ENCODE results near the gene SLC29A4. TPM values are rescaled to one million over a fixed set of nuclear protein-coding genes. Genes with fewer than 3 reads are reported as not detected.

The SLC29A4 gene
- total RNA-seq, 1 experiment from 2014 or later: 8.9 TPM

GRCh38 chr7:5349437-5350173 is 66.9 kb downstream of the SLC29A4 start:
- H2AFZ ChIP-seq (ENCODE audit: low read length): no peak overlapping the region
- peaks cover 9% of the 10 kb centered on the region; the same call in 1 of the 2 replicates for H3K79me2 ChIP-seq (ENCODE audit: low read length)
- H3K9me3 ChIP-seq (ENCODE audit: low read length): no peaks in the 10 kb centered on the region
- TF ChIP-seq CTCF (conservative IDR thresholded peaks at IDR 0.05; ENCODE audit: low read depth, low read length) (no peak), EZH2 (IDR thresholded peaks at IDR 0.05; ENCODE audit: low read length, unreplicated experiment) (no peak), EZH2phosphoT487 (IDR thresholded peaks at IDR 0.05; ENCODE audit: borderline replicate concordance, low read length) (no peak)
- H3K27ac ChIP-seq (ENCODE audit: low read length): no peak overlapping the region
- ATAC-seq: no peak
- H3K9me2 ChIP-seq (replicated peaks; ENCODE audit: low read length): no peaks in the 10 kb centered on the region
- no peak overlapping the region for H3K9ac ChIP-seq (ENCODE audit: low read length)
- BruUV-seq (replicated peaks): no TSS peak
- H3K4me3 ChIP-seq (ENCODE audit: low read length): no peak overlapping the region
- no peak for DNase-seq
- H4K20me1 ChIP-seq (ENCODE audit: low read length): 0 out of 2 replicates have a peak, but pooled peaks cover 9% of the 10 kb centered on the region
- no peaks in the 10 kb centered on the region for H3K27me3 ChIP-seq (ENCODE audit: low read length)
- POLR2A ChIA-PET (ENCODE audit: unreplicated experiment): no interaction called here
- no peak overlapping the region for H3K4me2 ChIP-seq (ENCODE audit: low read length)
- H3K4me1 ChIP-seq (ENCODE audit: insufficient read depth, low read length): no peaks in the 10 kb centered on the region
- CTCF ChIA-PET: no interaction called here
- H3F3A ChIP-seq (ENCODE audit: low read length, unreplicated experiment): no peaks in the 10 kb centered on the region
- intact Hi-C loops (cut with micrococcal nuclease): no loop called here
- 0 out of 2 replicates have a peak, but pooled peaks cover 5% of the 10 kb centered on the region for H3K36me3 ChIP-seq (ENCODE audit: low read depth, low read length)

- DNase-seq (no peak), ATAC-seq (no peak)
- Histone ChIP-seq H3K36me3 (ENCODE audit: low read depth, low read length) (no peaks in the 10 kb centered on the region), H4K20me1 (ENCODE audit: low read length) (0 out of 2 replicates have a peak, but pooled peaks cover 11% of the 10 kb centered on the region), H3K9me3 (ENCODE audit: low read length) (no peaks in the 10 kb centered on the region), H3K27ac (ENCODE audit: low read length) (no peak overlapping the region), H3K4me1 (ENCODE audit: insufficient read depth, low read length) (no peaks in the 10 kb centered on the region), H3K4me3 (ENCODE audit: low read length) (no peak overlapping the region), H2AFZ (ENCODE audit: low read length) (no peak overlapping the region), H3K9me2 (replicated peaks; ENCODE audit: low read length) (no peaks in the 10 kb centered on the region), H3K4me2 (ENCODE audit: low read length) (no peak overlapping the region), H3F3A (ENCODE audit: low read length, unreplicated experiment) (no peaks in the 10 kb centered on the region), H3K9ac (ENCODE audit: low read length) (no peak overlapping the region), H3K27me3 (ENCODE audit: low read length) (no peaks in the 10 kb centered on the region), H3K79me2 (ENCODE audit: low read length) (peaks cover 10% of the 10 kb centered on the region; the same call in 1 of the 2 replicates)
- CTCF ChIA-PET: no interaction called here
- no TSS peak for BruUV-seq (replicated peaks)
- POLR2A ChIA-PET (ENCODE audit: unreplicated experiment): no interaction called here
- intact Hi-C loops (cut with micrococcal nuclease): no loop called here
- TF ChIP-seq CTCF (conservative IDR thresholded peaks at IDR 0.05; ENCODE audit: low read depth, low read length) (no peak), EZH2phosphoT487 (IDR thresholded peaks at IDR 0.05; ENCODE audit: borderline replicate concordance, low read length) (no peak), EZH2 (IDR thresholded peaks at IDR 0.05; ENCODE audit: low read length, unreplicated experiment) (no peak)
Measured at GRCh38 chr7:5350174-5350463, 67.4 kb downstream of the SLC29A4 start.

- no peak for TF ChIP-seq EZH2 (IDR thresholded peaks at IDR 0.05; ENCODE audit: low read length, unreplicated experiment)
- TF ChIP-seq CTCF (conservative IDR thresholded peaks at IDR 0.05; ENCODE audit: low read depth, low read length): no peak
- no peak for TF ChIP-seq EZH2phosphoT487 (IDR thresholded peaks at IDR 0.05; ENCODE audit: borderline replicate concordance, low read length)
- Histone ChIP-seq H3K4me2 (ENCODE audit: low read length) (no peak overlapping the region), H3K36me3 (ENCODE audit: low read depth, low read length) (no peaks in the 10 kb centered on the region), H3K9ac (ENCODE audit: low read length) (no peak overlapping the region), H2AFZ (ENCODE audit: low read length) (no peak overlapping the region), H3K9me2 (replicated peaks; ENCODE audit: low read length) (no peaks in the 10 kb centered on the region), H3K79me2 (ENCODE audit: low read length) (peaks cover 10% of the 10 kb centered on the region; the same call in 1 of the 2 replicates), H4K20me1 (ENCODE audit: low read length) (0 out of 2 replicates have a peak, but pooled peaks cover 11% of the 10 kb centered on the region), H3K4me3 (ENCODE audit: low read length) (no peak overlapping the region), H3F3A (ENCODE audit: low read length, unreplicated experiment) (no peaks in the 10 kb centered on the region), H3K9me3 (ENCODE audit: low read length) (no peaks in the 10 kb centered on the region), H3K27ac (ENCODE audit: low read length) (no peak overlapping the region), H3K27me3 (ENCODE audit: low read length) (no peaks in the 10 kb centered on the region), H3K4me1 (ENCODE audit: insufficient read depth, low read length) (no peaks in the 10 kb centered on the region)
- ChIA-PET CTCF (no interaction called here), POLR2A (ENCODE audit: unreplicated experiment) (no interaction called here)
- intact Hi-C loops (cut with micrococcal nuclease): no loop called here
- no TSS peak for BruUV-seq (replicated peaks)
- ATAC-seq (no peak), DNase-seq (no peak)
Measured at GRCh38 chr7:5350600-5351385, 68.0 kb downstream of the SLC29A4 start.

Data from PC-3 (cell line).